ENCODE data around the gene ABHD15.
"Not testable (repeated sequence)": the region's sequence is repeated elsewhere in the genome, so short reads cannot be mapped to it uniquely, and the experiment has no call there.

The ABHD15 gene

GRCh38 chr17:29567554-29568330 is 905 bp upstream of the ABHD15 start:
- DNase-seq: peak; percentile 80 to 86

- no peak for DNase-seq
Observed at GRCh38 chr17:29567304-29567553, 392 bp upstream of the ABHD15 start.

- DNase-seq: peak; percentile 64 to 69
Observed at GRCh38 chr17:29565643-29566472, 979 bp downstream of the ABHD15 start.

- no peak for DNase-seq
Observed at GRCh38 chr17:29563816-29564215, 3.0 kb downstream of the ABHD15 start.

GRCh38 chr17:29562615-29563014 is 4.2 kb downstream of the ABHD15 start:
- no peak for DNase-seq

- DNase-seq: no peak
Observed at GRCh38 chr17:29561554-29562517, 5.0 kb downstream of the ABHD15 start.

GRCh38 chr17:29560316-29560715 is 6.5 kb downstream of the ABHD15 start:
- no peak for DNase-seq

GRCh38 chr17:29559640-29560039 is 7.2 kb downstream of the ABHD15 start:
- no peak for DNase-seq

GRCh38 chr17:29558139-29558538 is 8.7 kb downstream of the ABHD15 start:
- not testable (repeated sequence) for DNase-seq

GRCh38 chr17:29557739-29558116 is 9.1 kb downstream of the ABHD15 start:
- no peak for DNase-seq

GRCh38 chr17:29557085-29557738 is 9.6 kb downstream of the ABHD15 start:
- DNase-seq: no peak

- DNase-seq: no peak
Observed at GRCh38 chr17:29555840-29556239, 11.0 kb downstream of the ABHD15 start.

GRCh38 chr17:29549177-29549923 is 17.5 kb downstream of the ABHD15 start:
- DNase-seq: no peak

- no peak for DNase-seq
Observed at GRCh38 chr17:29546830-29547229, 20.0 kb downstream of the ABHD15 start.

GRCh38 chr17:29546085-29546484 is 20.8 kb downstream of the ABHD15 start:
- no peak for DNase-seq

- no peak for DNase-seq
Observed at GRCh38 chr17:29544066-29544465, 22.8 kb downstream of the ABHD15 start.

- no peak for DNase-seq
Observed at GRCh38 chr17:29533976-29534375, 32.9 kb downstream of the ABHD15 start.

- DNase-seq: no peak
Observed at GRCh38 chr17:29526322-29526721, 40.5 kb downstream of the ABHD15 start.

- no peak for DNase-seq
Observed at GRCh38 chr17:29524692-29525091, 42.1 kb downstream of the ABHD15 start.

- DNase-seq: no peak
Observed at GRCh38 chr17:29518359-29518758, 48.5 kb downstream of the ABHD15 start.

- no peak for DNase-seq
Observed at GRCh38 chr17:29514792-29515191, 52.0 kb downstream of the ABHD15 start.

- DNase-seq: no peak
Observed at GRCh38 chr17:29510953-29511352, 55.9 kb downstream of the ABHD15 start.

Measured in activated CD4-positive, alpha-beta T cell treated with anti-CD3 and anti-CD28 coated beads, Interleukin-2, amount 50 U/mL, for 48 hours (primary cell).